Naive thymus-derived CD4-positive, alpha-beta T cell (primary cell): ENCODE results near the gene CADM2. TPM values are rescaled to one million over a fixed set of nuclear protein-coding genes. Genes with fewer than 3 reads are reported as not detected.

Experiments
- ATAC-seq: fragments of 150-1000 bp; cut with Tn5 transposase; 2 replicates; pipeline ENCODE4 v1.10.0; 2021; ENCODE audit warnings: mild to moderate bottlenecking, moderate library complexity
- CTCF ChIA-PET: fragments of 350-600 bp; sonication (Branson Sonifier 250); formaldehyde crosslinking; loops from one replicate; lab custom pipeline; 2021; ENCODE audit warnings: antibody characterized with exemption; lab: Charles Lee
- POLR2A ChIA-PET: fragments of 350-600 bp; sonication (Branson Sonifier 250); formaldehyde crosslinking; loops from one replicate; lab custom pipeline; 2021; ENCODE audit warnings: antibody characterized with exemption, inconsistent platforms; lab: Charles Lee
- DNase-seq, 9 donors: peaks; one replicate each; pipeline versions ENCODE4 v3.0.0 to v3.0.0-alpha.2; 2020 to 2022; ENCODE audit warnings: mixed read lengths in 1 of 9
- H3K27ac ChIP-seq: one replicate; pipeline ENCODE4 v1.7.0; 2013; ENCODE audit warnings: mild to moderate bottlenecking, low read depth, low read length, moderate library complexity
- H3K27me3 ChIP-seq, 2 donors: one replicate each; pipeline ENCODE4 v1.7.0; 2013; ENCODE audit warnings: low read length in 2 of 2, mild to moderate bottlenecking in 2 of 2, moderate library complexity in 2 of 2; ENCODE audit not compliant: control insufficient read depth in 2 of 2, insufficient read depth in 2 of 2
- H3K36me3 ChIP-seq, 3 experiments: 1 replicate in 2 of 3; 2 replicates in 1 of 3; pipeline ENCODE4 v1.7.0; 2013; ENCODE audit warnings: low read length in 3 of 3, mild to moderate bottlenecking in 3 of 3, moderate library complexity in 1 of 3; ENCODE audit not compliant: insufficient read depth in 3 of 3, control insufficient read depth in 2 of 3
- H3K4me1 ChIP-seq, 2 donors: one replicate each; pipeline ENCODE4 v1.7.0; 2013; ENCODE audit warnings: low read length in 2 of 2, mild to moderate bottlenecking in 2 of 2, moderate library complexity in 1 of 2; ENCODE audit not compliant: control insufficient read depth in 2 of 2, insufficient read depth in 2 of 2
- H3K4me3 ChIP-seq: 2 replicates; pipeline ENCODE4 v1.7.0; 2013; ENCODE audit warnings: mild to moderate bottlenecking, low read length
- H3K9me3 ChIP-seq, 3 experiments: 1 replicate in 2 of 3; 2 replicates in 1 of 3; pipeline ENCODE4 v1.7.0; 2013; ENCODE audit warnings: low read length in 3 of 3; ENCODE audit not compliant: control insufficient read depth in 2 of 3
- H3K27ac Mint-ChIP-seq, 9 donors: one replicate each; pipeline ENCODE4 v1.8.0; 2020 to 2022; ENCODE audit warnings: mixed read lengths in 9 of 9, mild to moderate bottlenecking in 8 of 9, moderate library complexity in 5 of 9, inconsistent platforms in 2 of 9
- H3K27me3 Mint-ChIP-seq, 5 donors: one replicate each; pipeline ENCODE4 v1.8.0; 2021 to 2022; ENCODE audit warnings: mixed read lengths in 5 of 5, mild to moderate bottlenecking in 1 of 5
- H3K36me3 Mint-ChIP-seq, 5 donors: one replicate each; pipeline ENCODE4 v1.8.0; 2020 to 2022; ENCODE audit warnings: mixed read lengths in 5 of 5, mild to moderate bottlenecking in 3 of 5, inconsistent platforms in 1 of 5
- H3K4me1 Mint-ChIP-seq, 7 donors: one replicate each; pipeline ENCODE4 v1.8.0; 2020 to 2022; ENCODE audit warnings: mixed read lengths in 7 of 7, mild to moderate bottlenecking in 3 of 7, inconsistent platforms in 1 of 7
- H3K4me3 Mint-ChIP-seq, 10 donors: one replicate each; pipeline ENCODE4 v1.8.0; 2020 to 2022; ENCODE audit warnings: mild to moderate bottlenecking in 10 of 10, mixed read lengths in 10 of 10, moderate library complexity in 6 of 10, inconsistent platforms in 2 of 10
- H3K9me3 Mint-ChIP-seq, 11 donors: one replicate each; pipeline ENCODE4 v1.8.0; 2020 to 2022; ENCODE audit warnings: mixed read lengths in 11 of 11, mild to moderate bottlenecking in 4 of 11, inconsistent platforms in 1 of 11, moderate library complexity in 1 of 11
- intact Hi-C, 2 donors: fragments of 100-400 bp; cut with micrococcal nuclease; formaldehyde crosslinking; loops; one replicate each; pipeline ENCODE4 v1.15.1; 2023
- polyA plus RNA-seq, 2 donors: library from polyadenylated mRNA; unstranded; fragments of 300-500 nt; fragmentation: Illumina TruSeq; gene quantifications; one replicate each; pipeline ENCODE4 v1.2.3, GENCODE V29; 2021
- total RNA-seq, 6 experiments: library from RNA in 5 of 6; stranded (reverse) in 5 of 6; gene quantifications; 1 replicate in 5 of 6; 2 replicates in 1 of 6; pipeline ENCODE4 v1.2.3 and lab custom pipeline; 2021 to 2026

CADM2 gene
- total and polyA plus RNA-seq, 7 experiments from 2014 or later = 0.40 TPM; not detected in 6

- no peak for DNase-seq
- no peaks in the 10 kb centered on the region for H3K36me3 ChIP-seq
- Mint-ChIP-seq H3K4me3 (no peak overlapping the region), H3K36me3 (no peaks in the 10 kb centered on the region), H3K27me3 (no peaks in the 10 kb centered on the region), H3K9me3 (peaks cover 0 to 15% (median 2%) of the 10 kb centered on the region in 11 donors), H3K4me1 (no peaks in the 10 kb centered on the region), H3K27ac (no peak overlapping the region)
- no peaks in the 10 kb centered on the region for H3K27me3 ChIP-seq
- no peaks in the 10 kb centered on the region for H3K4me1 ChIP-seq
- CTCF ChIA-PET = no interaction called here
- intact Hi-C loops = no loop called here
- peaks cover 0 to 4% (median 0%) of the 10 kb centered on the region in 3 experiments for H3K9me3 ChIP-seq
- POLR2A ChIA-PET = no interaction called here
- no peak overlapping the region for H3K27ac ChIP-seq
- H3K4me3 ChIP-seq = no peak overlapping the region
- no peak for ATAC-seq
Measured at GRCh38 chr3:85726241-85726640, 767.5 kb downstream of the CADM2 start.

GRCh38 chr3:85737846-85738245 is 779.1 kb downstream of the CADM2 start:
- CTCF ChIA-PET = no interaction called here
- no peak overlapping the region for H3K27ac Mint-ChIP-seq
- no peaks in the 10 kb centered on the region for H3K4me1 ChIP-seq
- POLR2A ChIA-PET = no interaction called here
- no peaks in the 10 kb centered on the region for H3K27me3 Mint-ChIP-seq
- intact Hi-C loops = no loop called here
- H3K36me3 ChIP-seq = no peaks in the 10 kb centered on the region
- ATAC-seq = no peak
- no peak overlapping the region for H3K4me3 ChIP-seq
- no peaks in the 10 kb centered on the region for H3K9me3 ChIP-seq
- no peaks in the 10 kb centered on the region for H3K27me3 ChIP-seq
- no peak overlapping the region for H3K27ac ChIP-seq
- no peak overlapping the region for H3K4me3 Mint-ChIP-seq
- no peaks in the 10 kb centered on the region for H3K36me3 Mint-ChIP-seq
- H3K4me1 Mint-ChIP-seq = no peaks in the 10 kb centered on the region
- peaks cover 0 to 22% (median 2%) of the 10 kb centered on the region in 11 donors for H3K9me3 Mint-ChIP-seq
- DNase-seq = no peak

DNA sequence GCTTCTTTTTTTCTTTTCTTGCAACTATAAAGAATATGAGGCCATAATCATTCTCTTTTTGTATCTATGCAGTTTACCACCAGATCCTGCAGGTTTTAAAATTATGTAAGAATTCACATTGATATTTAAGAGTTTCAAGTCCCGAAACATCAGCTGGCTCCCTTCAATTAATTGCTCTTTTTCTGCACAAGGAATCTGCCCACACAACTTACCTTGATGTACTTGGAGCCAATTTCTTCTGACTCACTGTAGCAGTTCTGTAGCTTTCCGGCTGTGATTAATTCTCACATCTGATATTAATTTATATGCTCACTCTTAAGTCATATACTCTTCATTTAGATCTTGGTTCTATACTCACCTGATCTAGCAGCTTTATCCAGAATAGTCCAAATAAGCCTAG is 781.8 kb downstream of the CADM2 start:
- no peaks in the 10 kb centered on the region for H3K27me3 ChIP-seq
- POLR2A ChIA-PET = no interaction called here
- no peak for DNase-seq

DNA sequence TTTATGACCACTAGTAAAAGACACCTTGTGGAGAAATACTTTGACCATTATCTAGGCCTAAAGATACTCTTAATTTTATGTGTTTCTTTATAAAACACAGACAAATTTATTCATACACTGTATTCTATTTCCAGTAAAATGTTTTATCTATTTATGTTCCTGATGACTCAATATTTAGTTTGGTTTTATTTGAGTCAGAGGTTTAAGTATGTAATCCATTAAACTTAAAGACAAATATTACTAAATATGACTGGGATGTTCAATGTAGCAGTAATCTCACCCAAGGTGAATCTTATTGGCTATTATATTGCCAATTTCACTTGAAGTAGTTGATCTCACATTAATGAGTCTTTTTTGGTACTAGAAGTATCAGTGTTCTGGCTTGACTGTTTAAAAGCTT is 799.7 kb downstream of the CADM2 start:
- ATAC-seq (no peak), DNase-seq (no peak)
- H3K27ac ChIP-seq = no peak overlapping the region
- no peaks in the 10 kb centered on the region for H3K36me3 Mint-ChIP-seq
- H3K27me3 ChIP-seq = no peaks in the 10 kb centered on the region
- no peaks in the 10 kb centered on the region for H3K9me3 ChIP-seq
- H3K4me3 Mint-ChIP-seq = no peak overlapping the region
- peaks cover 0 to 27% (median 4%) of the 10 kb centered on the region in 11 donors for H3K9me3 Mint-ChIP-seq
- H3K36me3 ChIP-seq = no peaks in the 10 kb centered on the region
- H3K4me1 ChIP-seq = no peaks in the 10 kb centered on the region
- ChIA-PET POLR2A (no interaction called here), CTCF (no interaction called here)
- intact Hi-C loops = no loop called here
- no peaks in the 10 kb centered on the region for H3K27me3 Mint-ChIP-seq
- H3K27ac Mint-ChIP-seq = no peak overlapping the region
- H3K4me3 ChIP-seq = no peak overlapping the region
- H3K4me1 Mint-ChIP-seq = no peaks in the 10 kb centered on the region

More for the DNA sequence above, 781.8 kb downstream of the CADM2 start:
- Mint-ChIP-seq H3K9me3 (peaks cover 1 to 20% (median 4%) of the 10 kb centered on the region in 11 donors), H3K36me3 (no peaks in the 10 kb centered on the region), H3K27me3 (no peaks in the 10 kb centered on the region), H3K4me1 (no peaks in the 10 kb centered on the region), H3K4me3 (no peak overlapping the region), H3K27ac (no peak overlapping the region)
- Histone ChIP-seq H3K36me3 (no peaks in the 10 kb centered on the region), H3K4me1 (no peaks in the 10 kb centered on the region), H3K27ac (no peak overlapping the region), H3K4me3 (no peak overlapping the region), H3K9me3 (no peaks in the 10 kb centered on the region)
- CTCF ChIA-PET = no interaction called here
- no peak for ATAC-seq
- intact Hi-C loops = no loop called here

GRCh38 chr3:85760342-85760741 is 801.6 kb downstream of the CADM2 start:
- H3K36me3 Mint-ChIP-seq = no peaks in the 10 kb centered on the region
- ATAC-seq (no peak), DNase-seq (no peak)
- H3K4me3 ChIP-seq = no peak overlapping the region
- no peaks in the 10 kb centered on the region for H3K27me3 Mint-ChIP-seq
- no peak overlapping the region for H3K4me3 Mint-ChIP-seq
- no peaks in the 10 kb centered on the region for H3K27me3 ChIP-seq
- POLR2A ChIA-PET = no interaction called here
- H3K27ac Mint-ChIP-seq = no peak overlapping the region
- CTCF ChIA-PET = no interaction called here
- peaks cover 0 to 19% (median 0%) of the 10 kb centered on the region in 11 donors for H3K9me3 Mint-ChIP-seq
- no peaks in the 10 kb centered on the region for H3K9me3 ChIP-seq
- intact Hi-C loops = no loop called here
- no peaks in the 10 kb centered on the region for H3K36me3 ChIP-seq
- H3K4me1 Mint-ChIP-seq = no peaks in the 10 kb centered on the region
- no peaks in the 10 kb centered on the region for H3K4me1 ChIP-seq
- H3K27ac ChIP-seq = no peak overlapping the region

DNA sequence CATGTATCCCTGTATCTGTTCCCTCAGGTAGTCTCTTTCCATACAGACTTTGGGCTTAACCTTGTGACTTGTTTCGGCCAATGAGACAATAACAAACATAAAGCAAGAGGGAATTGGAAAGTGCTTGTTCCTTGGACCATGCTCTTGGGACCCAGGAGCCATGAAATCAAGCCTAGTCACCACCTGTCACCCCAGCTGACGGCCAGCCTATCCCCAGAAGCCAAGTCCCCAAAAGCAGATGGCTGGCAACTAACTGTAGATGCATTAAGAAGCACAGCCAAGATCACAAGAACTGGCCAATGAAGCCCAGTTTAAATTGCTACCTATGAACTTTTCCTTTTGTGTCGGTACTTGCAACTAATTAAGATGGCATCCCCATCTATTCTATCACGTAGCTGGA is 822.0 kb downstream of the CADM2 start:
- no peak for ATAC-seq
- Mint-ChIP-seq H3K4me3 (no peak overlapping the region), H3K27ac (no peak overlapping the region), H3K36me3 (no peaks in the 10 kb centered on the region), H3K9me3 (peaks cover 0 to 22% (median 2%) of the 10 kb centered on the region in 11 donors), H3K4me1 (no peaks in the 10 kb centered on the region), H3K27me3 (no peaks in the 10 kb centered on the region)
- Histone ChIP-seq H3K27me3 (no peaks in the 10 kb centered on the region), H3K4me3 (no peak overlapping the region), H3K4me1 (no peaks in the 10 kb centered on the region), H3K36me3 (no peaks in the 10 kb centered on the region), H3K27ac (no peak overlapping the region), H3K9me3 (no peaks in the 10 kb centered on the region)
- ChIA-PET CTCF (no interaction called here), POLR2A (no interaction called here)
- intact Hi-C loops = no loop called here
- DNase-seq = no peak

GRCh38 chr3:85781806-85782205 is 823.0 kb downstream of the CADM2 start:
- H3K27ac ChIP-seq = no peak overlapping the region
- Mint-ChIP-seq H3K27ac (no peak overlapping the region), H3K4me3 (no peak overlapping the region), H3K27me3 (no peaks in the 10 kb centered on the region), H3K4me1 (no peaks in the 10 kb centered on the region), H3K36me3 (no peaks in the 10 kb centered on the region), H3K9me3 (peaks cover 0 to 22% (median 4%) of the 10 kb centered on the region in 11 donors)
- no peaks in the 10 kb centered on the region for H3K36me3 ChIP-seq
- H3K9me3 ChIP-seq = no peaks in the 10 kb centered on the region
- no peak overlapping the region for H3K4me3 ChIP-seq
- intact Hi-C loops = no loop called here
- H3K27me3 ChIP-seq = no peaks in the 10 kb centered on the region
- ATAC-seq (no peak), DNase-seq (no peak)
- H3K4me1 ChIP-seq = no peaks in the 10 kb centered on the region
- ChIA-PET POLR2A (no interaction called here), CTCF (no interaction called here)
